HG02798 (cell line): ENCODE measurements around the gene TPCN2.

Source experiments
- ATAC-seq: cut with Tn5 transposase; IDR thresholded peaks from one replicate; pipeline ENCODE4 v1.9.1; 2021; ENCODE audit warnings: mild to moderate bottlenecking; ENCODE audit not compliant: unreplicated experiment, poor library complexity

Gene TPCN2

GRCh38 chr11:69054397-69055211 is 5.9 kb downstream of the TPCN2 start:
- ATAC-seq, result no peak

- no peak for ATAC-seq
Measured at GRCh38 chr11:69055212-69055586, 6.5 kb downstream of the TPCN2 start.

GRCh38 chr11:69055598-69056516 is 7.1 kb downstream of the TPCN2 start:
- ATAC-seq, result peak; percentile 82

- ATAC-seq, result no peak
Measured at GRCh38 chr11:69057236-69057635, 8.5 kb downstream of the TPCN2 start.

DNA sequence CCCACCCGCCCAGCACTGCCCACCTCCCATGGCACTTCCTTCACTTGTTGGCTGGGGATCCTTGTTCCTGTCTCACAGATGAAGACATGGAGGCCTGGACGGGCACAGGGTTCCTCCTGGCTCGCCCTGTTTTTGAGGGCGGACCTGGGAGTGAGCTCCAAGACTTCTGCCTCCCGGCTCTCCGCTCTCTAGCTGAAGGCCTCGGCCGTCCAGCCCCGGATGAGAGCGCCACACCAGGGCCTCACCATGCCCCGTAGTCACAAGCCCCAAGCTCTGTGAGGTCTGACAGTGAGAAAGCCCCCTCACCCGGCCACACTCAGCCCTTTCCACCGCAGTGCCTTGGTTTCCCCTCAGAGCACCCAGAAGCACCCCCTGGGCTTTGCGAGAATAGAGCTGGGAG is 9.1 kb downstream of the TPCN2 start:
- no peak for ATAC-seq

DNA sequence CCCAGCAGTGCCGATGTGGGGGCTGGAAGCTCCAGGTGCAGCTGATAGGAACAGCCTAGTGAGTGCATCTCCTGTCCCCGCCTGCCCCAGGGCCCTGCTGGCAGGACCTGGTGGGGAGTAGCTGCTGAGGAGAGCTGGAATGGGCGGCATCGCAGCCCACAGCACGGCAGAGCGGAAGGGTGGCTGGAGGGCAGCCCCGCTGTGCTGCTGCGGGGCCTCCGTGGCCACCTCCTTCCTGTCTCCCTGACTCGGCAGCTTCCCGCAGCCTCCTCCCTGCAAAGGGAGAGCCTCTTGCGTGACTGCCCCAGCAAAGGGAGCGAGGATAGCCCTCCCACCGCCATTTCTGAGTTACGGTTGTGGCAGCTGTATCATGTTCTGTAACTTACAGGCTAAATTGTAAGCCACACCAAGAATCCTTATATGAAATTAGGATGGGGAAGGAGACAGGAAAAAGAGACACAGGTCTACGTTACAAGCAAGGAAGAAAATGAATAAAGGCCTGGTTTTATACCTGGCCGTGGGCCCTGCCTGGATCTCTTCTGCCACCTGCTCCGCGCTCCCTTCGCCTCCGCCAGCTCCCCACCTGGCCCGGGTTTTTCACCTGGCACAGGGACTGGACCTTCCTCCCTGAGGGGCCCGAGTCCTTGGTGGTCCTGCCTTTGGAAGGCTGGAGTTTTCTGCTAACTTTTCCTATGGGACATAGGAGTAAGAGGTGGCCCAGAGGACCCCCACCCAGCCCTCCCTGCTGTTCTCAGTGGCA is 10.0 kb downstream of the TPCN2 start:
- no peak for ATAC-seq

GRCh38 chr11:69059429-69059828 is 10.7 kb downstream of the TPCN2 start:
- no peak for ATAC-seq

GRCh38 chr11:69059985-69060384 is 11.3 kb downstream of the TPCN2 start:
- no peak for ATAC-seq

GRCh38 chr11:69060806-69061712 is 12.3 kb downstream of the TPCN2 start:
- no peak for ATAC-seq

DNA sequence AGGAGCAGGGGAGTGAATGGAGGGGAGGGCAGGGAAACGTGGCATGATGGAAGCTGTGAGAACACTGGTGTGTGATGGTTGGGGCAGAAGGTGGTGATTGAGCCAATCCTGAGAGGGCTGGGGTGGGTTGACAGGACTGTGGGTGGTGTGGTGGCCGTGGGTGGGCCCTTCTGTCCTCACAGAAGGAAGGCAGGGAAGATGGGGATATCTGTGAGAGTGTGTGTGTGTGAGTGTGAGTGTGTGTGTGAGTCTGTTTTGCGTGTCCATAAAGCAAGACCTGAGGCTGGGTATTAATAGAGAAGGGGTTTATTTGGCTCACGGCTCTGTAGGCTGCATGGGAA is 13.0 kb downstream of the TPCN2 start:
- no peak for ATAC-seq

DNA sequence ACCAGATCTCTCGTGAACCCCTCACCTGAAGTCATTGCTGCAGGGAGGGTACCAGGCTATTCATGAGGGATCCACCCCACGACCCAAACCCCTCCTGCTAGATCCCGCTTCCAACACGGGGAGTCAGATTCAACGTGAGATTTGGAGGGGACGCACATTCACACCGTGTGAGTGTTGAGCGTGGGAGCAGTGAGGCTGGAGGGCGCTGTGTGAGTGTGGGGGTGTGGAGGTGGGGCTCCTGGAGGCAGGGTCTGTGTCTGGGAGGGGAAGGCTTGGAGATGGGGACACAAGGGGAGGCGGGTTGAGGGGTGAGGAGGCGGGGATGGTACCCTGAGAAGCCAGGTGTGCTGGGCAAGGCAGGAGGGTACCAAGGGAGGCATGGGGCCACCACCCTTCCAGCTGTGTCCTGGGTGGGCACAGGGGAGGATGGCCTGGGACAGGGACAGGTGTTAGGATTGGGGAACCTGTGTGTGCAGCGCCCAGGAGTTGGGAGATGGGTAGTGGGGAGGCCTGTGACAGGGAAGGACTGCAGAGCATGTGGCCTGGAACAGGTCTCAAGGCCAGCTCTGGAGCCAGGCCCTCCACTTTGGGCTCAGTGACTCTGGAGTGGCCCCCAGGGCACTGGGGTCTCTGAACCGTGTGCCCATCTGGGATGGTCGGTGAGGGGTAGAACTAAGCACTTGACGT is 13.6 kb downstream of the TPCN2 start:
- no peak for ATAC-seq

DNA sequence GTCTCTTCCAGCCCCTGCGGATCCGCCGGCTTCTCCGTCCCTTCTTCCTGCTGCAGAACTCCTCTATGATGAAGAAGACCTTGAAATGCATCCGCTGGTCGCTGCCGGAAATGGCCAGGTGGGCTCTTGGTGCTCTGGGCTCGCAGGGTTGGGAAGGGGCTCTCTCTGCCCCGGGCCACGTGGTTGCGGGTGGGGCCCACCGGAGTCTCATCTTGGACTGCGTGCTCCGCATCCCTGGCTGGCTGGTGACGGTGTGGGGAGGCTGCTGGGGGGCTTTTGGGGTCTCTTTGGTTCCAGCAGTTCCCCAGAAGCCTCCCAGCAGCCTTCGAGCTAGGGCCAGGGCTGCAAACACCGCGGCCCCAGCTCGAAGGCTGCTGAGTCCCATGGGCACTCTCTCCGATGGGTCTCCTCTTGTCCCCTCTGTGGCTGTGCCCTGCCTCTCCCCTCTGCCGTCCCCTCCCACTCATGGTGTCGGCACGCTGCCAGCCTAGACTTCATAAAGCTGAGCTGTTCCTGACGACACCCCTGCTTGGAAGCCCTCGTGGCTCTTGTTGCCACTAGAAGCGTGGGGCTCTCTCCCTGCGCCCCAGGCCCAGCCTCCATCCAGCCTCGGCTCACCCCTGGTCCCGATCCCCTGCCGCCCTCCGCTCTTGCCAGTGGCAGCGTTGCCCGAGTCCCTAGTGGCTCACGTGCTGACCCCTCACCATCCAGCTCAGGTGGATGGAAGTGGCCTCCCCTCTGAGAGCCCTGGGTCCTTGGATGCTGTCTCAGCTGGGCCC is 14.3 kb downstream of the TPCN2 start:
- ATAC-seq, result no peak

GRCh38 chr11:69063652-69064260 is 15.0 kb downstream of the TPCN2 start:
- ATAC-seq, result no peak

DNA sequence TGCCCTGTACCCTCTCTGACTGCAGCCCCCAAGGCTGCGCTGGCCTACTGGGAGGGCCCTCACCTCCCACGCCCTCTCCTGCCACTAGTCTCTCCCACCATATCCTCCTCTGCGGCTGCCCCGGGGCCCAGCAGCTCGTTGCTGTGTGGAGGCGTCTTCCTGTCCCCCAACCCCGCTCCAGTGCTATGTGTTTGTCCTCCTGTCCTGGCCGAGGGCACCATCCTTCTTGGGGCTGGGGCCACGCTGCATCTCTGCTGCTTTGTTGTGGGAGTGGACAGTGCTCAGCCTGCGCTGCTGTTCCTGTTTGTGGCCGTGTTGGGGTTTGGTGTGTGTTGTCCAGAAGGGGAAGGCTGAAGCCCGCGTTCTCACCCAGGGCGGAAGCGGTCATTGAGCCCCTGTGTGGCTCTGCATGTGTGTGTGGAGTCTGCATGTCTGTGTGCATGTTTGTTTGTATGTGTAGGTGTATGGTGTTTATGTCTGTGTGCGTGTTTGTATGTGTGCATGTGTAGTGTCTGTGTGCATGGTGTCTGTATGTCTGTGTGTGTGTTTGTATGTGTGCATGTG is 15.7 kb downstream of the TPCN2 start:
- no peak for ATAC-seq

DNA sequence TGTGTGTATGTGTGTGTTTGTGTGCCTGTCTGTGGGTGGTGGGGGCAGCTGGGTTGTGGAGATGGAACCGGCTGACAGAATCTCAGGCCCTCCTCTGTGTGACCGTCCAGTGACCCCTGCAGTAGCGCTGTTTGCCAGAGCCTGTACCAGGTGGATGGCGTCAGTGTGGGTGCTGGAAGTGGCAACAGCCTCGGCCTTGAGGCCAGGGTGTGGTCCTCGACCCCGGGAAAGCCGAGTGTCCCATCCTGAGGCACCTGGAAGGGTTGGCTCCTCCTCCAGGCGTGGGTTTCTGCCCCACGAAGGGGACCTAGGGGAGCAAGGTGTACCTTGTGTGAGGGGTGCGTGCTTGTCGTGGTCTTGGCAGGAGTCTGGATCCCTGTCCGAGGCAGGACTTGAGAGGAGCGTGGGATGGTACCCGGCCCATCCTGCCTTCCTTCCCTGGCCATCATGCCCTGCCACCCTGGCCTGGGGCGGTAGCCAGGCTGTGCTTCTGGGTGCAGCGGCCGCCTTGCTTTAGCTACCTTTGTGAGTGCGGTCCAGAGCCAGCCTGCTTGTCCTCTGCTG is 16.5 kb downstream of the TPCN2 start:
- ATAC-seq, result no peak

DNA sequence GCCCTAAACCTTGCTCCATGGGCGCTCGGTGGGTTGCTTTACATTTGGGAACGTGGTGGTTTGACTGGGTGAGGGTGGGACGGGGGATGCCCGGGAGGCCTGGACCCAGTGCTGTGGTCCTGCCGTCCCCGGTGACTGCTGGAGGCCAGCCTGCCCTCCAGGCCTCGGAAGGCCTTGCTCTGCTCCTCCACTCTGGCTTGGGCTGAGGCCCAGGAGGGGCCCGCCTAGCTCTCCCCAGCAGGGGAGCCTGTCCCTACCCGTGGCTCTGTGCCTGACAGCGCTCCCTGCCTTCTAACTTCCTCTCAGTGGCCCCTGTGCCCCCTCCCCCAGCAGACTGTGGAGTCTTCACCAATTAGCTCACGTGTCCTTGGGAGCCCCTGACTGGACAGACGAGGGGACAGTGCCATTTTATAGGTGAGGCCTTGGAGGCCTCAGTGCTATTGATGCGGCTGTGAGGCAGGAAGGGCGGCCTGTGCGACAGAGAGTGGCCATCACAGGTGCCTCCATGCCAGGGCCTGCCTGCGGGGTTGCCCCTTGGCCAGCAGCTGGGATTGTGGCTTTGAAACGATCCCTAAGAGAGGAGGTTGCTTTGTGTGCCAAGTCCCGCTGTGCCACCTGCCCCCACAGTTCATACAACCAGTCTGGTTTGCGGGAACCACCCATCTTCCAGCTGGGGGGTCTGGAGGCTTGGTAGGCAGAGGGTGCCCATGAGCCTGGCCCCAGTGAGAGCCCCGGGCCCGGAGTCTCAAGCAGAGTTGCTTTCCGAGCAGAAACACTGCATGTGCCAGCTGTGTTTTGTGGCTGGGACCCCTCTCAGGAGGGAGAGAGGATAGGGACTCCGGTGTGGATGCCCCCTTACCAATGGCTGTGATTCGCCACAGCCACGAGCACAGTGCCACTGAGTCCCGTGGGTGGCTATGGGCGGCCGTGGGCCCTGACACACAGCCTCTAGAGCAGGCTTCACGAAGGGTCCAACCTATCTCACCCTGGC is 17.7 kb downstream of the TPCN2 start:
- ATAC-seq, result no peak
